Spinal cord (tissue), 10 donors: ENCODE data around the gene ZDHHC8. TPM values are rescaled to one million over a fixed set of nuclear protein-coding genes. Genes with fewer than 3 reads are reported as not detected.

ENCODE experiments used
- DNase-seq, 6 donors: peaks; one replicate each; pipeline versions ENCODE4 v3.0.0 to v3.0.0-alpha.2; 2013 to 2015; ENCODE audit warnings: low spot score in 6 of 6, low read depth in 4 of 6
- H3K27ac ChIP-seq: one replicate; pipeline ENCODE4 v1.5.1; 2013; ENCODE audit warnings: low read depth, low read length, control low read depth
- H3K27me3 ChIP-seq: one replicate; pipeline ENCODE4 v1.6.1; 2013; ENCODE audit warnings: low read length; ENCODE audit not compliant: control insufficient read depth, insufficient read depth
- H3K36me3 ChIP-seq: one replicate; pipeline ENCODE4 v1.6.1; 2013; ENCODE audit warnings: low read length; ENCODE audit not compliant: control insufficient read depth, insufficient read depth
- H3K4me1 ChIP-seq: one replicate; pipeline ENCODE4 v1.6.1; 2013; ENCODE audit warnings: low read length; ENCODE audit not compliant: control insufficient read depth, insufficient read depth
- H3K4me3 ChIP-seq: one replicate; pipeline ENCODE4 v1.5.1; 2013; ENCODE audit warnings: low read depth, low read length, control low read depth
- H3K9me3 ChIP-seq: one replicate; pipeline ENCODE4 v1.6.1; 2013; ENCODE audit warnings: low read length; ENCODE audit not compliant: control insufficient read depth, insufficient read depth
- WGBS: methylation state at CpG from one replicate; pipeline ENCODE4 v1.1.5; 2013; ENCODE audit warnings: missing lambda C conversion rate; ENCODE audit not compliant: insufficient coverage; 5-methylcytosine and 5-hydroxymethylcytosine counted together
- polyA plus RNA-seq, 2 donors: library from polyadenylated mRNA; unstranded; fragments of 120-200 nt; gene quantifications; one replicate each; pipeline ENCODE4 v1.2.1, GENCODE V29; 2013; ENCODE audit not compliant: insufficient read length in 2 of 2
- total RNA-seq, 2 donors: library from RNA; depleted of rRNA in 1 of 2; stranded (reverse); fragments of 120-200 nt in 1 of 2; fragments of >200 nt in 1 of 2; gene quantifications; one replicate each; pipeline versions ENCODE4 v1.2.3 to v1.2.4, GENCODE V29; 2013 to 2014
- donor health status: healthy.

Gene ZDHHC8
- total and polyA plus RNA-seq, 4 donors, result 9.5 to 64.4 (median 36.5) TPM

GRCh38 chr22:20123366-20124082 is 8.1 kb upstream of the ZDHHC8 start:
- H3K9me3 ChIP-seq, result no peaks in the 10 kb centered on the region
- H3K4me1 ChIP-seq, result peaks cover 18% of the 10 kb centered on the region
- peaks cover 93% of the 10 kb centered on the region for H3K36me3 ChIP-seq
- no peaks in the 10 kb centered on the region for H3K27me3 ChIP-seq
- no peak overlapping the region for H3K27ac ChIP-seq
- 94% methylated on average over 10 of the region's 13 CpGs for WGBS
- no peak overlapping the region for H3K4me3 ChIP-seq
- DNase-seq, result no peak

DNA sequence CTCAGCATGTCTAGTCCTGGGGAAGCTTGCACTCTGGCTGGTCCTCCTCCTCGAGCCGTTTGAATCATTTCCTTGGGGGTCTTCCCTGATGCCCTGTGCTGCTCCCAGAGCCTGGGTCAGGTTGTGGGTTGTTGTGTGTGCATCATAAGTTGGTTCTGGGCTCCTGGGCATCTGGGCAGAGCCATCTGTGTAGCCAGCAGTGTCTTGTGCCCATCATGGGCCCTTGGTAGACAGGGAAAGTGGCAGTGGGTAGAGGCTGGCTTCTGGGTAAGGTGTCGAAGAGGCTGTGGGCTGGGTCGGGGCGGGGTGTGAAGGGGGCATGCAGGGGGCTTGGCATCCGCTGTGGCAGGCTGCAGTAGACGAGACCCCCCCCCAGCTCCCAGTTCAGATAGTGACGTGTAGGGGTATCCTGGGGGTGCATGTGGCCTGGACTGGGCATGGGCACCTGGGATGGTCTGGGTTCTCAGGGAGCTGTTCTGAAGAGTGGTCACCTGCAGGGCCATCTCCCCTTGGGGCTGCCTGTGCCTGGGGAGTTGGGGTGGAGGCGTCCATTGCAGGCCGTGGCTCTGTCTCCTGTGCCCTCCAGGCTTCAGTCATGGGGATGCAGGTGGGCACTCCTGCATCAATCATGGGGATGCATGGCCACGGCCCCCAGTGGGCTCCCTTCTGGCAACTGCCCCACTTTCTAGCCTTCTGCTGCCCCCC is 7.4 kb upstream of the ZDHHC8 start:
- Histone ChIP-seq H3K4me1 (peaks cover 11% of the 10 kb centered on the region), H3K9me3 (no peaks in the 10 kb centered on the region), H3K4me3 (no peak overlapping the region), H3K27me3 (no peaks in the 10 kb centered on the region), H3K36me3 (peaks cover 92% of the 10 kb centered on the region), H3K27ac (no peak overlapping the region)
- 85% methylated on average over 6 of the region's 11 CpGs for WGBS
- no peak for DNase-seq

DNA sequence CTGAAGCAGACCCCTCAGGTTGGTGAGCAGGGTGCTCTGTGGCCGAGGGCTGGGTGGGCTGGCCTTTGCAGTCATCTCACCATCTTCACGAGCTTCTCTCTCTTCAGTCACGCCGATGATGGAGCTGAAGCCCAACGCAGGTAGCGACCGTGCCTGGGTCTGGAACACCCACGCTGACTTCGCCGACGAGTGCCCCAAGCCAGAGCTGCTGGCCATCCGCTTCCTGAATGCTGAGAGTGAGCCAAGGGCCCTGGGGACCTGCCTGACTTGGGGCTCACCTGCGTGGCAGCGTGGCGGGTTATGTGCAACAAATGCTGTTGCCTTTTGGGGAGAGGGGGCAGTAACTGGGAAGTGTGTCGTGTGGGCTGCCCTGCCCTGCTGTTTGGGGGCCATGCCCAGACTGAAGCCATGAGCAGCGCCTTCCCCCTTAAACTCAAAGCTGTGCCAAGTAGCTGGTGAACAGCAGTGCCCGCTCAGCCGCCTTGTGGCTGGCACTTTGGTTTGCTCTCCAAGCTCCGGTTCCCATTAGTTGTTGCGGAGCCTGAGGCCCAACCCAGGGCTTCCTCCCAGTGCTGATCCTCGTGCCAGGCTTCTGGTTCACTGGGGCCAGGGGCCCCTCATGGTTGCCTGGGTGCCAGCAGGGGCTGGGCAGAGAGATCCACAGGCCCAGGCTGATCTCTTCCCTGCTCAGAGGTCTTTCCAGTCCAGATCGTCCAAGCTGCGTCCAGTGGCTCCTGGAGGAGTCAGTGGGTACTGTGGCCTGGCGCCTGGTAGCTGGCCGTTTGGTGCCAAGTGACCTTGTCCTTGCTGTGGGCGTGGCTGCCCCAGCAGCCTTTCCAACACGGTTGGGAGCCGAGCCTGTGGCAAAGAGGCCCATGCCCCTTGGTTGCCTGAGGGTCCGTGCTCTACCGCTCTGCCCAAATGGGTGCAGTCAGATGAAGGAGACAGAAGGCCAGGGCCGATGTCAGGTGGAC is 6.1 kb upstream of the ZDHHC8 start:
- no peak overlapping the region for H3K4me3 ChIP-seq
- 94% methylated on average over 28 of the region's 32 CpGs for WGBS
- H3K27me3 ChIP-seq, result no peaks in the 10 kb centered on the region
- no peaks in the 10 kb centered on the region for H3K9me3 ChIP-seq
- H3K36me3 ChIP-seq, result peaks cover 80% of the 10 kb centered on the region
- no peak for DNase-seq
- H3K27ac ChIP-seq, result no peak overlapping the region
- H3K4me1 ChIP-seq, result peaks cover 13% of the 10 kb centered on the region

- H3K27ac ChIP-seq, result no peak overlapping the region
Observed at GRCh38 chr22:20126284-20127029, 5.1 kb upstream of the ZDHHC8 start.

DNA sequence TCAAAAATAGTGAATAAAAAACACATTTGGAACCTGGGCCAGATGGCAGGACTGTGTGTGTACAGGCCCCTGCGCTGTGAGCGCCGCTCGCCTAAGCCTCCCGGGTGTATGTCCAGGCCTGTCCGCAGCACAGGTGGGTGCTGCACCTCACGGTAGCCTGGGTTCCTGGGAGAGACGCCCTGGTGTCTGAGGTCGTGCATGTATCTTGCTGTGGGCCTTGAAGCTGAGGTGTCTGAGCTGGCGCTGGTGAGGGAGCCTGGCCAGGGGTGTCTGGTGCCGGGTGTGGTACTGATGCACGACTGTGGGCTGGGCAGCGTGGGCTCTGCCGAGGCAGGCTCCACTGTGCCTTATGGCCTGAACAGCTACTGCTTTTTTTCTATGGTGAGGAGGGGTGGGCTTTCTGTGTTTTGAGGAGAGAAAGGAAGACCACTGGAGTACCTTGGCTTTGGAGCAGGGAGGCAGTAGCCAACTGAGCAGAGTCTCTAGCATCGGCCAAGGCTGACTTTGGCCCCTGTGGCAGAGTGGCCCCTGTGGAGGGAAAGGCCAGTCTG is 4.2 kb upstream of the ZDHHC8 start:
- no peak overlapping the region for H3K4me3 ChIP-seq
- no peak overlapping the region for H3K27ac ChIP-seq
- H3K4me1 ChIP-seq, result peaks cover 17% of the 10 kb centered on the region
- peaks cover 62% of the 10 kb centered on the region for H3K36me3 ChIP-seq
- DNase-seq, result no peak
- no peaks in the 10 kb centered on the region for H3K9me3 ChIP-seq
- H3K27me3 ChIP-seq, result no peaks in the 10 kb centered on the region
- WGBS, result 92% methylated on average over 15 of the region's 15 CpGs

More at GRCh38 chr22:20126284-20127029, 5.1 kb upstream of the ZDHHC8 start:
- Histone ChIP-seq H3K4me1 (peaks cover 13% of the 10 kb centered on the region), H3K9me3 (no peaks in the 10 kb centered on the region), H3K4me3 (no peak overlapping the region), H3K27me3 (no peaks in the 10 kb centered on the region), H3K36me3 (peaks cover 70% of the 10 kb centered on the region)
- no peak for DNase-seq
- WGBS, result 89% methylated on average over 14 of the region's 19 CpGs

GRCh38 chr22:20127869-20128618 is 3.6 kb upstream of the ZDHHC8 start:
- peaks cover 24% of the 10 kb centered on the region for H3K4me1 ChIP-seq
- WGBS, result 62% methylated on average over 10 of the region's 17 CpGs
- peaks cover 58% of the 10 kb centered on the region for H3K36me3 ChIP-seq
- no peak for DNase-seq
- no peaks in the 10 kb centered on the region for H3K9me3 ChIP-seq
- H3K27ac ChIP-seq, result no peak overlapping the region
- no peak overlapping the region for H3K4me3 ChIP-seq
- H3K27me3 ChIP-seq, result no peaks in the 10 kb centered on the region

GRCh38 chr22:20128619-20128901 is 3.0 kb upstream of the ZDHHC8 start:
- Histone ChIP-seq H3K4me1 (peaks cover 29% of the 10 kb centered on the region), H3K27ac (no peak overlapping the region), H3K27me3 (no peaks in the 10 kb centered on the region), H3K4me3 (no peak overlapping the region), H3K36me3 (peaks cover 53% of the 10 kb centered on the region), H3K9me3 (no peaks in the 10 kb centered on the region)
- no peak for DNase-seq
- WGBS, result 38% methylated on average over 2 of the region's 2 CpGs

DNA sequence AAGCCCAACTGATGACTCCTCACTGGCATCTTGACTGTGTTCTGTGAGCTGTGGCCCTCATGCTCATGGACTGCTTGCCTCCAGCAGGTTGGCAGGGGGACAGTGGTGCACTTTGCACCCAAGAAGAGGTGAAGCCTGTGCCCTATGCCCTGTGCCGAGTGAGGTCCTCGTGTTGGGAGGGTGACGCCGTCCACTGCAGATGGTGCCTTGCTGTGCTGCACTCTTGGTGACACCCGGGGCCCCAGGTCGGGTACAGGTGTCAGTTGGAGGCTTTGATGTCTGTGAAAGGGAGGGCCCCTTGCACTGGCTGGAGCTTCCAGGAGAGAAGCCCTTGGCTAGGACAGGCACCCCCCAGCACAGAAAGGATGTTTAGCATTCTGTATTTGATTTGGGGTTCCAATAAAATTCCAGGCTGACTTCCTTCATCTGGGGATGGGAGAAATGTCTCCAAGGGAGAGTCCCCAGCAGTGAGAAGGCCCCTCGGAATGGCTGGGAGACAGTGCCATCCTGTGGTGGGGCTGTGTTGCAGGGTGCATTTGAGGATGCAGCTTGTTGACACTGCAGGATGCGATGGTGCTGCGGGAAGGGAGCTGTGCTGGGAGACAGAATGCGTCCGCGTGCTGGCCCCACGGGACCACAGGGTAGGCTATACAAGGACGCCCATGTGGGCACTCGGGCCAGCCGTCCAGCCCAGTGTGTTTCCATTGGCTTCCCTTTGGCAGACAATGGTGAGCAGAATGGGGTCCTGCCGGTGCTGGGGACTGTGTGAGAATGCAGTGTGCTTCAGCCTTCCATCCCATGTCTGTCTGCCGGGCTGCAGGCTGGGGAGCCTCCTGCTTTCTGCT is 2.5 kb upstream of the ZDHHC8 start:
- no peak for DNase-seq
- Histone ChIP-seq H3K36me3 (peaks cover 52% of the 10 kb centered on the region), H3K4me1 (peaks cover 35% of the 10 kb centered on the region), H3K27me3 (no peaks in the 10 kb centered on the region), H3K27ac (no peak overlapping the region), H3K9me3 (no peaks in the 10 kb centered on the region), H3K4me3 (no peak overlapping the region)
- 38% methylated on average over 18 of the region's 18 CpGs for WGBS
